GM12878 (cell line): ENCODE results near the gene POU4F3. TPM values are rescaled to one million over a fixed set of nuclear protein-coding genes. Genes with fewer than 3 reads are reported as not detected.
A peak's percentile ranks its signal among the peaks of the same experiment; 100 is the strongest.

Experiments used
- ATAC-seq: fragments of 200-7000 bp; cut with Tn5 transposase; 3 replicates; pipeline ENCODE4 v1.9.1; 2020; ENCODE audit warnings: mild to moderate bottlenecking, moderate library complexity
- BruUV-seq: library from RNA; stranded (reverse); fragments of 400-500 nt; replicated peaks from 2 replicates; lab custom pipeline; 2021; lab: Mats Ljungman, UMichigan
- CTCF ChIA-PET: fragments of 300-600 bp; sonication (Branson Sonifier 250); formaldehyde crosslinking; extraction: SDS; loops from one replicate; lab custom pipeline; 2021; ENCODE audit warnings: inconsistent platforms; lab: Yijun Ruan, JAX
- POLR2A ChIA-PET: fragments of 350-600 bp; formaldehyde crosslinking; extraction: SDS; loops from one replicate; lab custom pipeline; 2021; ENCODE audit warnings: inconsistent platforms; lab: Charles Lee
- RAD21 ChIA-PET: fragments of 300-600 bp; sonication (Branson Sonifier 250); formaldehyde crosslinking; loops from one replicate; lab custom pipeline; 2023; ENCODE audit warnings: antibody characterized with exemption; ENCODE audit not compliant: unreplicated experiment; lab: Charles Lee
- SMC1A ChIA-PET: fragments of 300-600 bp; sonication (Branson Sonifier 250); formaldehyde crosslinking; loops from one replicate; lab custom pipeline; 2023; ENCODE audit not compliant: unreplicated experiment, uncharacterized antibody; lab: Charles Lee
- DNase-seq: peaks from one replicate; pipeline ENCODE4 v3.0.0-alpha.2; 2011; ENCODE audit warnings: low read depth, low spot score
- FAIRE-seq: peaks from 3 replicates; lab custom pipeline; 2011; peaks lifted over from hg19 to GRCh38; lab: Jason Lieb, UNC
- H2AFZ ChIP-seq: 2 replicates; pipeline ENCODE4 v1.6.0; 2011; ENCODE audit warnings: low read depth, low read length, control low read depth; ENCODE audit not compliant: control insufficient read depth
- H3K27ac ChIP-seq: 2 replicates; pipeline ENCODE4 v1.5.1; 2011; ENCODE audit warnings: control low read depth; ENCODE audit not compliant: control insufficient read depth, insufficient read depth
- H3K27me3 ChIP-seq, 2 experiments: replicated peaks in 1 of 2; 2 replicates each; pipeline versions ENCODE4 v1.6.0 to v1.6.1; 2011; ENCODE audit warnings: low read length in 1 of 2; ENCODE audit not compliant: control insufficient read depth in 2 of 2, insufficient read depth in 2 of 2
- H3K36me3 ChIP-seq, 2 experiments: 2 replicates each; pipeline ENCODE4 v1.5.1; 2011; ENCODE audit warnings: low read length in 1 of 2; ENCODE audit not compliant: control insufficient read depth in 2 of 2, insufficient read depth in 2 of 2
- H3K4me1 ChIP-seq: 2 replicates; pipeline ENCODE4 v1.6.1; 2011; ENCODE audit warnings: mild to moderate bottlenecking, low read length, moderate library complexity, mixed read lengths; ENCODE audit not compliant: control insufficient read depth, insufficient read depth
- H3K4me2 ChIP-seq: 2 replicates; pipeline ENCODE4 v1.6.0; 2011; ENCODE audit warnings: control low read depth; ENCODE audit not compliant: control insufficient read depth, insufficient read depth
- H3K4me3 ChIP-seq: fragments of 200-600 bp; sonication (generic); 2 replicates; pipeline ENCODE4 v1.5.1; 2016
- H3K79me2 ChIP-seq: 2 replicates; pipeline ENCODE4 v1.6.0; 2011; ENCODE audit warnings: low read length; ENCODE audit not compliant: control insufficient read depth, insufficient read depth
- H3K9ac ChIP-seq: 2 replicates; pipeline ENCODE4 v1.8.0; 2011; ENCODE audit warnings: low read length, control low read depth, mixed read lengths; ENCODE audit not compliant: control insufficient read depth, insufficient read depth
- H3K9me3 ChIP-seq: replicated peaks from 3 replicates; pipeline ENCODE4 v1.5.1; 2011; ENCODE audit warnings: mild to moderate bottlenecking, low read length; ENCODE audit not compliant: control insufficient read depth, insufficient read depth
- H4K20me1 ChIP-seq: 2 replicates; pipeline ENCODE4 v1.6.0; 2011; ENCODE audit not compliant: control insufficient read depth, insufficient read depth
- CUX1 ChIP-seq: IDR thresholded peaks from 2 replicates; pipeline ENCODE4 v1.6.1; 2012; ENCODE audit warnings: improper control_type of control experiment, low read depth, low read length; ENCODE audit not compliant: insufficient replicate concordance
- MXI1 ChIP-seq: fragments of 150-350 bp; IDR thresholded peaks from 2 replicates; pipeline ENCODE4 v1.6.1; 2011; ENCODE audit warnings: low read depth, mild to moderate bottlenecking, inconsistent platforms, low read length, improper control_type of control experiment
- PBX3 ChIP-seq: IDR thresholded peaks from 2 replicates; pipeline ENCODE4 v1.6.1; 2011; ENCODE audit warnings: mild to moderate bottlenecking, low read depth, low read length, moderate library complexity; ENCODE audit not compliant: insufficient replicate concordance
- POLR2A ChIP-seq: IDR thresholded peaks from 2 replicates; pipeline ENCODE4 v1.6.1; 2011; ENCODE audit warnings: low read depth, mild to moderate bottlenecking, low read length
- POLR2AphosphoS5 ChIP-seq: IDR thresholded peaks from 2 replicates; pipeline ENCODE4 v1.6.1; 2011; ENCODE audit warnings: mild to moderate bottlenecking, low read length, inconsistent platforms
- RELA ChIP-seq: fragments of 450-650 bp; IDR thresholded peaks from 2 replicates; pipeline ENCODE4 v1.8.0; 2014; ENCODE audit warnings: borderline replicate concordance; ENCODE audit not compliant: partially characterized antibody
- ZNF592 ChIP-seq: fragments of 450-650 bp; IDR thresholded peaks from 2 replicates; pipeline ENCODE4 v1.6.1; 2017; ENCODE audit warnings: mild to moderate bottlenecking, moderate library complexity
- WGBS: methylation state at CpG from one replicate; pipeline ENCODE4 v1.1.6; 2016; ENCODE audit warnings: low lambda C conversion rate; ENCODE audit not compliant: insufficient replicate concordance, insufficient coverage; ENCODE audit errors: missing lambda C conversion rate; 5-methylcytosine and 5-hydroxymethylcytosine counted together
- in situ Hi-C: fragments of 300-500 bp; cut with MboI; formaldehyde crosslinking; loops from 9 replicates; pipeline ENCODE4 v1.14.3; 2018; ENCODE audit warnings: mixed read lengths
- intact Hi-C: fragments of 100-400 bp; cut with micrococcal nuclease; formaldehyde crosslinking; loops from one replicate; pipeline ENCODE4 v1.14.2; 2022; ENCODE audit not compliant: unreplicated experiment
- polyA plus RNA-seq, 11 experiments: library from polyadenylated mRNA; depleted of rRNA in 4 of 11; unstranded in 6 of 11; stranded (reverse) in 5 of 11; fragments of >200 nt; fragmentation: Nextera tagmentation in 4 of 11; fragmentation: Illumina TruSeq in 1 of 11; extraction: Ambion mirVana in 4 of 11; extraction: Trizol in 1 of 11; gene quantifications; 1 replicate in 1 of 11; 2 replicates in 10 of 11; pipeline versions ENCODE4 v1.2.1 to v1.2.3, GENCODE V29; 2011 to 2016; ENCODE audit warnings: inconsistent platforms in 2 of 11, missing spikeins in 2 of 11, low read depth in 1 of 11
- total RNA-seq, 4 experiments: library from RNA; depleted of rRNA in 3 of 4; stranded (reverse); fragments of >200 nt in 3 of 4; fragmentation: Illumina TruSeq in 1 of 4; extraction: Trizol in 1 of 4; gene quantifications; 2 replicates each; pipeline versions ENCODE4 v1.2.1 to v1.2.3, GENCODE V29; 2013 to 2021

POU4F3 gene
- total and polyA plus RNA-seq, 10 of the 15 experiments (the other 5 are each of a cell fraction or from before 2014, with no cell fraction given): 0.03 to 0.19 (median 0.08) TPM; not detected in 5

- Histone ChIP-seq H3K4me2 (no peak overlapping the region), H3K79me2 (no peaks in the 10 kb centered on the region), H3K9ac (no peak overlapping the region), H3K4me1 (no peaks in the 10 kb centered on the region), H3K36me3 (no peaks in the 10 kb centered on the region), H3K27me3 (peaks cover 20 to 21% of the 10 kb centered on the region in 2 experiments), H3K4me3 (no peak overlapping the region), H4K20me1 (no peaks in the 10 kb centered on the region), H2AFZ (peak overlapping the region; percentile 7; the same call in 1 of the 2 replicates), H3K27ac (no peak overlapping the region), H3K9me3 (no peaks in the 10 kb centered on the region; the same call in 2 of the 3 replicates)
- ATAC-seq (peak; percentile 28; the same call in 1 of the 3 replicates), FAIRE-seq (no peak), DNase-seq (no peak)
- SMC1A ChIA-PET: no interaction called here
- BruUV-seq: no TSS peak
- RAD21 ChIA-PET: no interaction called here
- POLR2A ChIA-PET: no interaction called here
- in situ Hi-C loops: no loop called here
- TF ChIP-seq RELA (no peak), MXI1 (no peak), PBX3 (no peak), POLR2A (no peak), POLR2AphosphoS5 (no peak), ZNF592 (no peak), CUX1 (no peak)
- WGBS: 19% methylated on average over 31 of the region's 31 CpGs
- CTCF ChIA-PET: no interaction called here
- intact Hi-C loops: no loop called here
These were observed 5.8 kb downstream of the POU4F3 start for GRCh38 chr5:146344155-146345118.
